ENCODE measurements around the gene MAB21L3.

GRCh38 chr1:116164604-116165368, 53.6 kb downstream of the MAB21L3 start:
- no peak for TF ChIP-seq POLR2A (IDR thresholded peaks at IDR 0.05; ENCODE audit: low read depth)
- TF ChIP-seq, protein P1, sequence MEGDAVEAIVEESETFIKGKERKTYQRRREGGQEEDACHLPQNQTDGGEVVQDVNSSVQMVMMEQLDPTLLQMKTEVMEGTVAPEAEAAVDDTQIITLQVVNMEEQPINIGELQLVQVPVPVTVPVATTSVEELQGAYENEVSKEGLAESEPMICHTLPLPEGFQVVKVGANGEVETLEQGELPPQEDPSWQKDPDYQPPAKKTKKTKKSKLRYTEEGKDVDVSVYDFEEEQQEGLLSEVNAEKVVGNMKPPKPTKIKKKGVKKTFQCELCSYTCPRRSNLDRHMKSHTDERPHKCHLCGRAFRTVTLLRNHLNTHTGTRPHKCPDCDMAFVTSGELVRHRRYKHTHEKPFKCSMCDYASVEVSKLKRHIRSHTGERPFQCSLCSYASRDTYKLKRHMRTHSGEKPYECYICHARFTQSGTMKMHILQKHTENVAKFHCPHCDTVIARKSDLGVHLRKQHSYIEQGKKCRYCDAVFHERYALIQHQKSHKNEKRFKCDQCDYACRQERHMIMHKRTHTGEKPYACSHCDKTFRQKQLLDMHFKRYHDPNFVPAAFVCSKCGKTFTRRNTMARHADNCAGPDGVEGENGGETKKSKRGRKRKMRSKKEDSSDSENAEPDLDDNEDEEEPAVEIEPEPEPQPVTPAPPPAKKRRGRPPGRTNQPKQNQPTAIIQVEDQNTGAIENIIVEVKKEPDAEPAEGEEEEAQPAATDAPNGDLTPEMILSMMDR (IDR thresholded peaks at IDR 0.05), result no peak

Measured in esophagus muscularis mucosa (tissue), 3 donors.